ENCODE measurements around the gene MITF. TPM values are rescaled to one million over a fixed set of nuclear protein-coding genes. Genes with fewer than 3 reads are reported as not detected.

The MITF gene
- total RNA-seq, 2 experiments from 2014 or later = not detected

DNA sequence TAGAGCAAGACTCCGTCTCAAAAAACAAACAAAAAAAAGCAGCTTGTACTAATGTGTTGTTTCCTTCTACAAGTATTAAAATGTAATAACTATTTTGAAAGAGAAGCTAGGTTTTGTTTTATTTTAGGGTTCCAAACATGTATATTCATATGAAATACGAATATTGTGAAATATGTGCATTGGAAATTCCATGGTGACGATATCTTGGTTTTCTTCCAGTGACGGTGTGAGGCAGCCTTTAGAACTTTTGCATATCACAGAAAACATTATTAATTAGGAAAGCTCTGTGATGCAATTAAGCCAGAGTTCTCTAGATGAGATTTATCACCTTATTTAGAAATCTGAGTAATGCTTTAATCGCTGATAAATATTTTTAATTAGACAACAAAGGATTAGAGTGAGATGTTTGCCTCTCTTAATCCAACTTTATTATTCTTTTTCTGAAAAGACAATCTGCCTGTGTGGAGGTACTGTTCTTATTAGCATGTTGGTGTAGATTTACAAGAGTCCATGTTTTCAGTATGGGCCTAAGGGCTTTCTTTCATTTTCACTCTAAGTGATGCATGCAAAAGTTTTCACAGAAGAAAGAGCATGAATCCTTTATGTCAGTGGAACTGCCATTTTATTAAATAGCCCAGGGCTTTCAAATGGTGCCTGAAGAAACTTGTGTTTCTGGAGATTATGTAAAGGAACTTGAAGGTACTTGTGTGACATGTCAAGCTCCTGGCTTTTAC lies 222.6 kb downstream of the MITF start:
- BruUV-seq (replicated peaks) = no TSS peak
- H3K9me2 ChIP-seq (ENCODE audit: insufficient read depth, low read length) = no peaks in the 10 kb centered on the region
- CTCF ChIA-PET (ENCODE audit: unreplicated experiment) = no interaction called here

DNA sequence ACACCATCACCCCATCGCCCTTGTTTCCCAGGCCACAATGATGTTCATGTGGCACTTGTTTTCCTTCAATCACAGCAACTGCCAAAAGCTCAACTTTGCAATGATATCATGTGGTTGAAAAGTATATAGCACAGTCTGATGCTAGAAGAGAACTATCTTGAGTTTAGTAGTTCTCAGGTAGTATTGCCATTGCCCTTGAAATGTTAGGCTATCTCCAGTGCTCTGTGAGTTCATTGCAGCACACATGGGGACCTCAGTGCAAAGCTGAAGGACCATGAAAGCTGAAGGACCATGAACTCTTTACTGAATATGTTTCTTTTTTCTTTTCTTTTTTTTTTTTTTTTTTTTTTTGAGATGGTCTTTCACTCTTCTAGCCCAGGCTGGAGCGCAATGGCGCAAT lies 224.4 kb downstream of the MITF start:
- Histone ChIP-seq H3K4me3 (ENCODE audit: low read depth, low read length, poor library complexity, severe bottlenecking) (no peak overlapping the region), H3K9me3 (ENCODE audit: low read length) (no peaks in the 10 kb centered on the region), H4K20me1 (ENCODE audit: insufficient read depth, low read length) (no peaks in the 10 kb centered on the region), H3K79me2 (ENCODE audit: insufficient read depth, low read depth, low read length) (no peaks in the 10 kb centered on the region), H3K9me2 (ENCODE audit: insufficient read depth, low read length) (no peaks in the 10 kb centered on the region), H3K4me2 (ENCODE audit: low read length) (no peak overlapping the region), H3K27ac (ENCODE audit: low read depth, low read length, poor library complexity, severe bottlenecking) (no peak overlapping the region), H3K36me3 (ENCODE audit: insufficient read depth, low read length) (no peaks in the 10 kb centered on the region), H3K4me1 (ENCODE audit: insufficient read depth, low read length, poor library complexity, severe bottlenecking) (no peaks in the 10 kb centered on the region), H2AFZ (ENCODE audit: low read length) (no peak overlapping the region)
- ChIA-PET CTCF (ENCODE audit: unreplicated experiment) (no interaction called here), POLR2A (interaction anchor here (0.6 kb wide), 2 partner anchors 124 to 646 kb away, joined by 4 to 5 read pairs; no protein-coding TSS in a partner anchor)
- DNase-seq (ENCODE audit: low spot score) = no peak
- intact Hi-C loops (cut with micrococcal nuclease; ENCODE audit: unreplicated experiment) = no loop called here
- no peak for TF ChIP-seq EZH2phosphoT487 (IDR thresholded peaks at IDR 0.05; ENCODE audit: borderline replicate concordance, low read depth, low read length)
- TF ChIP-seq, protein P1, sequence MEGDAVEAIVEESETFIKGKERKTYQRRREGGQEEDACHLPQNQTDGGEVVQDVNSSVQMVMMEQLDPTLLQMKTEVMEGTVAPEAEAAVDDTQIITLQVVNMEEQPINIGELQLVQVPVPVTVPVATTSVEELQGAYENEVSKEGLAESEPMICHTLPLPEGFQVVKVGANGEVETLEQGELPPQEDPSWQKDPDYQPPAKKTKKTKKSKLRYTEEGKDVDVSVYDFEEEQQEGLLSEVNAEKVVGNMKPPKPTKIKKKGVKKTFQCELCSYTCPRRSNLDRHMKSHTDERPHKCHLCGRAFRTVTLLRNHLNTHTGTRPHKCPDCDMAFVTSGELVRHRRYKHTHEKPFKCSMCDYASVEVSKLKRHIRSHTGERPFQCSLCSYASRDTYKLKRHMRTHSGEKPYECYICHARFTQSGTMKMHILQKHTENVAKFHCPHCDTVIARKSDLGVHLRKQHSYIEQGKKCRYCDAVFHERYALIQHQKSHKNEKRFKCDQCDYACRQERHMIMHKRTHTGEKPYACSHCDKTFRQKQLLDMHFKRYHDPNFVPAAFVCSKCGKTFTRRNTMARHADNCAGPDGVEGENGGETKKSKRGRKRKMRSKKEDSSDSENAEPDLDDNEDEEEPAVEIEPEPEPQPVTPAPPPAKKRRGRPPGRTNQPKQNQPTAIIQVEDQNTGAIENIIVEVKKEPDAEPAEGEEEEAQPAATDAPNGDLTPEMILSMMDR (conservative IDR thresholded peaks at IDR 0.05; ENCODE audit: low read length) = no peak
- no TSS peak for BruUV-seq (replicated peaks)

More for the DNA sequence above, 222.6 kb downstream of the MITF start:
- intact Hi-C loops (cut with micrococcal nuclease; ENCODE audit: unreplicated experiment) = no loop called here
- Histone ChIP-seq H2AFZ (ENCODE audit: low read length) (no peak overlapping the region), H3K79me2 (ENCODE audit: insufficient read depth, low read depth, low read length) (no peaks in the 10 kb centered on the region), H3K4me2 (ENCODE audit: low read length) (no peak overlapping the region), H3K4me1 (ENCODE audit: insufficient read depth, low read length, poor library complexity, severe bottlenecking) (no peaks in the 10 kb centered on the region), H3K27ac (ENCODE audit: low read depth, low read length, poor library complexity, severe bottlenecking) (no peak overlapping the region), H4K20me1 (ENCODE audit: insufficient read depth, low read length) (no peaks in the 10 kb centered on the region), H3K9me3 (ENCODE audit: low read length) (no peaks in the 10 kb centered on the region), H3K36me3 (ENCODE audit: insufficient read depth, low read length) (no peaks in the 10 kb centered on the region), H3K4me3 (ENCODE audit: low read depth, low read length, poor library complexity, severe bottlenecking) (no peak overlapping the region)
- POLR2A ChIA-PET = interaction anchor here (0.6 kb wide), 1 partner anchor 13 kb away, joined by 3 read pairs; no protein-coding TSS in a partner anchor
- DNase-seq (ENCODE audit: low spot score) = no peak
- no peak for TF ChIP-seq EZH2phosphoT487 (IDR thresholded peaks at IDR 0.05; ENCODE audit: borderline replicate concordance, low read depth, low read length)
- TF ChIP-seq, protein P1 (conservative IDR thresholded peaks at IDR 0.05; ENCODE audit: low read length) = no peak

DNA sequence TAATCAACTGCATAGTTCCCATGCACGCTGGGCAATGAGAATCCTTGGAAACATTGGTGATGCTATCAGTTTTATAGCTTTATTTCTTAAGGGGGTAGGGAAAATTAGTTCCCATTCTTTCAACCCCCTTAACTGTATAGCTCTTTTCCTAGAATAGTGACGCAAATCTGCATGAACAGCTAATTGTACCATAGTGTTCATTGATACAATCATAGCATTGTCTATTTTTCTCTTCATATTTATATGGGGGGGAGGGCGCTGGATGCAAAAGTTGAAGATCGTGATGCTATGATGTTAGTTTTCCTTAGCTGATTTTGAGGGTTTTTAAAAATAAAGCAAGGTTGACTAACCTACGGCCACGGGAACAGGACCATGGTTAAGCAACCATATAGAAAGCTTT lies 227.9 kb downstream of the MITF start:
- CTCF ChIA-PET (ENCODE audit: unreplicated experiment) = no interaction called here
- no peaks in the 10 kb centered on the region for H3K36me3 ChIP-seq (ENCODE audit: insufficient read depth, low read length)
- H3K79me2 ChIP-seq (ENCODE audit: insufficient read depth, low read depth, low read length) = no peaks in the 10 kb centered on the region
- no peak overlapping the region for H3K27ac ChIP-seq (ENCODE audit: low read depth, low read length, poor library complexity, severe bottlenecking)
- intact Hi-C loops (cut with micrococcal nuclease; ENCODE audit: unreplicated experiment) = no loop called here
- no TSS peak for BruUV-seq (replicated peaks)
- no peaks in the 10 kb centered on the region for H3K9me2 ChIP-seq (ENCODE audit: insufficient read depth, low read length)
- POLR2A ChIA-PET = interaction anchor here (0.5 to 0.7 kb wide), 3 partner anchors 43 to 291 kb away, joined by 4 to 5 read pairs (median 4); no protein-coding TSS in a partner anchor
- no peak for DNase-seq (ENCODE audit: low spot score)
- no peak overlapping the region for H2AFZ ChIP-seq (ENCODE audit: low read length)
- no peak overlapping the region for H3K4me2 ChIP-seq (ENCODE audit: low read length)
- no peak overlapping the region for H3K4me3 ChIP-seq (ENCODE audit: low read depth, low read length, poor library complexity, severe bottlenecking)
- no peaks in the 10 kb centered on the region for H3K9me3 ChIP-seq (ENCODE audit: low read length)
- TF ChIP-seq, protein P1 (conservative IDR thresholded peaks at IDR 0.05; ENCODE audit: low read length) = no peak
- no peak for TF ChIP-seq EZH2phosphoT487 (IDR thresholded peaks at IDR 0.05; ENCODE audit: borderline replicate concordance, low read depth, low read length)
- H3K4me1 ChIP-seq (ENCODE audit: insufficient read depth, low read length, poor library complexity, severe bottlenecking) = no peaks in the 10 kb centered on the region
- no peaks in the 10 kb centered on the region for H4K20me1 ChIP-seq (ENCODE audit: insufficient read depth, low read length)
